Progenitor cell of endocrine pancreas (in vitro differentiated cells): ENCODE measurements around the gene SCAF8. TPM values are rescaled to one million over a fixed set of nuclear protein-coding genes. Genes with fewer than 3 reads are reported as not detected.

Source experiments
- DNase-seq: peaks from one replicate; pipeline ENCODE4 v3.0.0; 2021; ENCODE audit warnings: low spot score; ENCODE audit not compliant: unreplicated experiment
- H3K27ac Mint-ChIP-seq: 2 replicates; pipeline ENCODE4 v1.8.0; 2021; ENCODE audit warnings: mild to moderate bottlenecking, moderate library complexity, mixed read lengths
- H3K27me3 Mint-ChIP-seq: 2 replicates; pipeline ENCODE4 v1.8.0; 2021; ENCODE audit warnings: mixed read lengths
- H3K36me3 Mint-ChIP-seq: 2 replicates; pipeline ENCODE4 v1.8.0; 2022; ENCODE audit warnings: mixed read lengths; ENCODE audit not compliant: insufficient read depth
- H3K4me1 Mint-ChIP-seq: 2 replicates; pipeline ENCODE4 v1.8.0; 2021; ENCODE audit warnings: low read depth, mixed read lengths
- H3K4me3 Mint-ChIP-seq: 2 replicates; pipeline ENCODE4 v1.8.0; 2021; ENCODE audit warnings: low read depth, mild to moderate bottlenecking, moderate library complexity, mixed read lengths
- H3K9me3 Mint-ChIP-seq: 2 replicates; pipeline ENCODE4 v1.8.0; 2021; ENCODE audit warnings: low read depth, mixed read lengths
- CTCF ChIP-seq: fragments of 200-600 bp; sonication (generic); IDR thresholded peaks from one replicate; pipeline ENCODE4 v1.5.0; 2021; ENCODE audit warnings: antibody characterized with exemption, mild to moderate bottlenecking; ENCODE audit not compliant: unreplicated experiment
- total RNA-seq: library from RNA; stranded (reverse); gene quantifications from 2 replicates; pipeline ENCODE4 v1.2.1, GENCODE V29; 2021

Gene SCAF8
- total RNA-seq, 1 donor from 2014 or later, result 69.5 TPM

GRCh38 chr6:154785075-154785474 lies 51.9 kb downstream of the SCAF8 start:
- no peak overlapping the region for H3K4me3 Mint-ChIP-seq
- peaks cover 19% of the 10 kb centered on the region for H3K36me3 Mint-ChIP-seq
- DNase-seq, result no peak
- no peaks in the 10 kb centered on the region for H3K9me3 Mint-ChIP-seq
- no peak for TF ChIP-seq CTCF
- H3K27me3 Mint-ChIP-seq, result no peaks in the 10 kb centered on the region
- peaks cover 11% of the 10 kb centered on the region for H3K4me1 Mint-ChIP-seq
- no peak overlapping the region for H3K27ac Mint-ChIP-seq

DNA sequence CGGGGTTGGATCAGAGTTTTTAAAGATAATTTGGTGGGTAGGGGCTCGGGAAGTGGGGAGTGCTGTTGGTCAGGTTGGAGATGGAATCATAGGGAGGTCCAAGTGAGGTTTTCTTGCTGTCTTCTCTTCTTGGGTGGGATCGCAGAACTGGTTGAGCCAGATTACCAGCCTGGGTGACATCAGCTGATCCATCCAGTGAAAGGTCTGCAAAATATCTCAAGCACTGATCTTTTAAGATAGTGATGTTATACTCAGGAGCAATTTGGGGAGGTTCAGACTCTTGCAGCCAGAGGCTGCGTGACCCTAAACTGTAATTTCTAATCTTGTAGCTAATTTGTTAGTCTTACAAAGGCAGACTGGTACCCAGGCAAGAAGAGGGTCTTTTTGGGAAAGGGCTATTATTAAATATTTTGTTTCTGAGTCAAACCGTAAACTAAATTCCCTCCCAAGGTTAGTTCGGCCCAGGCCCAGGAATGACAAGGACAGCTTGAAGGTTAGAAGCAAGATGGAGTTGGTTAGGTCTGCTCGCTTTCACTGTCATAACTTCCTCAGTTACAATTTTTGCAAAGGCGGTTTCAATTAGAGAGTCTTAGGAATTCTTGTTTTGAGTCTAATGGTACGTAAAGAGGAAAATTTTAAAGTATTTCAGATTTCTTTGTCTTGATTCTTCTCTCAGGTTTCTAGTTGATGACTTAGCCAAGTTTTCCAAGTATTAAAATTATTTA lies 53.1 kb downstream of the SCAF8 start:
- Mint-ChIP-seq H3K27me3 (no peaks in the 10 kb centered on the region), H3K27ac (peak overlapping the region; percentile 53), H3K4me3 (no peak overlapping the region), H3K9me3 (no peaks in the 10 kb centered on the region), H3K36me3 (peaks cover 11% of the 10 kb centered on the region), H3K4me1 (peaks cover 11% of the 10 kb centered on the region)
- TF ChIP-seq CTCF, result no peak
- no peak for DNase-seq

DNA sequence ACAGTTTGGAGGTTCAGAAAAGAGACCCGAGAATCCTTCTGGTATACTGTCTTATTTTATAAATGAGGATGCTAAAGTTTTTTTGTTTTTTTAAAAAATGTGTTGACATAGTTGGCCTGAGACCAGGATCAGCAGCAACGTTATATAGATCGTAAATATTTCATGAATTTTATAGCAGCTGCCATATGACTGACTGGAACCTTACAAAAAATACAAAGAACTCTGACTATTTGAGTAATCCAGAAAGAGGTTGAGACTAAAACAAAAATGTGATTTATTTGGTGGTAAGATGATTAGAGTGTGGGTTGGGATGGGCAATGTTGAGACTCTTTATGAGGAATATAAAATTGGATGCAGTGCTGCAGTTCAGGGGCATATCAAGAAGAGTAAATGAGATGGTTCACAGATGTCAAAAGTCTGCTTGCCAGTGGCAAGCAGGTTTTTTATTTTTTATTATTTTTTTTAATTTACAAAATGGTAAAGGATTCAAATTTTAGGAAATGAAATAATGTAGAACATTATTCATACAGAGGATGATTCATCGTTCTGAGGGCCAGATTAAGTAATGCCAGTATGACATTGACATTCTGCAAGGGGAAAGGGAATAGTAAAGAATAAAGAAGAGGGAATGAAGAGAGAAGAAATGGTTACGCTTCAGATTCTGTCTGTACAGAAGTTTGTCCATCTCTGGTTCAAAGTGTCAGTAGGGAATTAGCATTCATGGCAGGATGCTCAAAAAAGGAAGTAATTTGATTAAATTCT lies 58.5 kb downstream of the SCAF8 start:
- peaks cover 25% of the 10 kb centered on the region for H3K36me3 Mint-ChIP-seq
- no peak overlapping the region for H3K4me3 Mint-ChIP-seq
- TF ChIP-seq CTCF, result no peak
- DNase-seq, result no peak
- no peaks in the 10 kb centered on the region for H3K27me3 Mint-ChIP-seq
- H3K4me1 Mint-ChIP-seq, result peaks cover 2% of the 10 kb centered on the region
- no peaks in the 10 kb centered on the region for H3K9me3 Mint-ChIP-seq
- peak overlapping the region; percentile 28 for H3K27ac Mint-ChIP-seq

- H3K9me3 Mint-ChIP-seq, result no peaks in the 10 kb centered on the region
- H3K27me3 Mint-ChIP-seq, result no peaks in the 10 kb centered on the region
- no peak for TF ChIP-seq CTCF
- H3K27ac Mint-ChIP-seq, result no peak overlapping the region
- H3K4me3 Mint-ChIP-seq, result no peak overlapping the region
- DNase-seq, result no peak
- H3K4me1 Mint-ChIP-seq, result no peaks in the 10 kb centered on the region
- peaks cover 28% of the 10 kb centered on the region for H3K36me3 Mint-ChIP-seq
Measured at GRCh38 chr6:154792325-154792724, 59.1 kb downstream of the SCAF8 start.

GRCh38 chr6:154792761-154793160 lies 59.5 kb downstream of the SCAF8 start:
- H3K4me1 Mint-ChIP-seq, result peaks cover under 1% of the 10 kb centered on the region
- no peak for DNase-seq
- no peaks in the 10 kb centered on the region for H3K27me3 Mint-ChIP-seq
- H3K27ac Mint-ChIP-seq, result no peak overlapping the region
- TF ChIP-seq CTCF, result no peak
- no peak overlapping the region for H3K4me3 Mint-ChIP-seq
- H3K9me3 Mint-ChIP-seq, result no peaks in the 10 kb centered on the region
- peaks cover 31% of the 10 kb centered on the region for H3K36me3 Mint-ChIP-seq
